Esophagus muscularis mucosa (tissue), 4 donors: ENCODE results near the gene SNCB. TPM values are rescaled to one million over a fixed set of nuclear protein-coding genes. Genes with fewer than 3 reads are reported as not detected.
A peak's percentile ranks its signal among the peaks of the same experiment; 100 is the strongest.

Source experiments
- DNase-seq: peaks from one replicate; pipeline ENCODE4 v3.0.0-alpha.2; 2017; ENCODE audit errors: extremely low spot score
- H3K27ac ChIP-seq, 4 donors: fragments of 200-600 bp; sonication (generic); replicated peaks in 1 of 4; 1 replicate in 3 of 4; 2 replicates in 1 of 4; pipeline ENCODE4 v1.5.1; 2016 to 2019; ENCODE audit warnings: mild to moderate bottlenecking in 1 of 4
- H3K27me3 ChIP-seq, 4 donors: fragments of 200-600 bp; sonication (generic); one replicate each; pipeline versions ENCODE4 v1.5.1 to v1.6.0; 2016 to 2019
- H3K36me3 ChIP-seq, 4 donors: fragments of 200-600 bp; sonication (generic); one replicate each; pipeline ENCODE4 v1.5.1; 2016 to 2019
- H3K4me1 ChIP-seq, 4 donors: fragments of 200-600 bp; sonication (generic); one replicate each; pipeline ENCODE4 v1.5.1; 2016 to 2019
- H3K4me3 ChIP-seq, 4 donors: fragments of 200-600 bp; sonication (generic); 1 replicate in 2 of 4; 2 replicates in 2 of 4; pipeline ENCODE4 v1.5.1; 2016 to 2019; ENCODE audit warnings: mild to moderate bottlenecking in 4 of 4, moderate library complexity in 1 of 4
- H3K9me3 ChIP-seq, 4 donors: fragments of 200-600 bp; sonication (generic); 1 replicate in 3 of 4; 2 replicates in 1 of 4; pipeline ENCODE4 v1.5.1; 2016 to 2019
- CTCF ChIP-seq, 3 experiments: fragments of 200-600 bp in 2 of 3; fragments of 450-650 bp in 1 of 3; sonication (generic) in 2 of 3; IDR thresholded peaks; one replicate each; pipeline ENCODE4 v1.5.1; 2017 to 2019; ENCODE audit warnings: antibody characterized with exemption in 3 of 3, mild to moderate bottlenecking in 2 of 3, moderate library complexity in 1 of 3
- EP300 ChIP-seq: sonication (generic); formaldehyde crosslinking; IDR thresholded peaks from one replicate; pipeline ENCODE4 v1.6.1; 2017; ENCODE audit warnings: antibody characterized with exemption
- POLR2A ChIP-seq: fragments of 450-650 bp; IDR thresholded peaks from one replicate; pipeline ENCODE4 v1.6.1; 2017; ENCODE audit warnings: antibody characterized with exemption, moderate library complexity, mild to moderate bottlenecking, low read depth
- POLR2AphosphoS5 ChIP-seq, 2 donors: sonication (generic); formaldehyde crosslinking; IDR thresholded peaks; one replicate each; pipeline ENCODE4 v1.6.1; 2017; ENCODE audit warnings: antibody characterized with exemption in 2 of 2
- WGBS: methylation state at CpG from one replicate; pipeline ENCODE4 v1.1.5; 2018; 5-methylcytosine and 5-hydroxymethylcytosine counted together
- intact Hi-C: fragments of 100-400 bp; cut with DNase I; formaldehyde crosslinking; loops from one replicate; pipeline ENCODE4 v1.15.1; 2023
- total RNA-seq, 4 donors: library from RNA; depleted of rRNA; stranded (reverse); fragments of >200 nt; gene quantifications; one replicate each; pipeline versions ENCODE4 v1.1.0 to v1.2.1, GENCODE V29; 2016

SNCB gene
- total RNA-seq, 4 donors from 2014 or later: not detected

DNA sequence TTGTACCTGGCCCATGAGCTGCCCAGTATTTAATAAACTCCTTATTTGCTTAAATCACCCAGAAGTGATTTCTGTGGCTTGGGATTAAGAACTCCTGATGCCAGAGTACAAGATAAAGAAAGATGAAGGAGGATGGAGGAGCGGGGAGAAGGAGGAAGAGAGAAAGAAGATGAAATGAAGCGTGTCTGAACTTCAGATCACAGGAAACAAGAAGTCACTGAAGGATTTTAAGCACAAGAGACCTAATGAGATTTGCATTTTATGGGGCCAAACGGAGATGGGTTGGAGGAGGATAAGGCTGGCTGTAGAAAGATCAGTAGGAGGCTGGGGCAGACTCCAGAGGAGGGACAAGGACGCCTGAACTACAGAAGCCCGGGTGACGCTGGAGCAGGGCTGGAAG, 3.3 kb upstream of the SNCB start:
- WGBS: 25% methylated on average over 6 of the region's 6 CpGs
- DNase-seq: no peak
- Histone ChIP-seq H3K27me3 (peaks cover 0 to 52% (median 21%) of the 10 kb centered on the region in 4 donors), H3K4me3 (no peak overlapping the region), H3K36me3 (no peaks in the 10 kb centered on the region), H3K4me1 (peaks cover 12 to 21% (median 19%) of the 10 kb centered on the region in 4 donors), H3K27ac (no peak overlapping the region), H3K9me3 (peaks cover 0 to 2% (median 0%) of the 10 kb centered on the region in 4 donors)
- no peak for TF ChIP-seq POLR2A
- TF ChIP-seq POLR2AphosphoS5 (IDR thresholded peaks at IDR 0.05): no peak
- TF ChIP-seq EP300: no peak
- no peak for TF ChIP-seq CTCF (IDR thresholded peaks at IDR 0.05)
- intact Hi-C loops: no loop called here

DNA sequence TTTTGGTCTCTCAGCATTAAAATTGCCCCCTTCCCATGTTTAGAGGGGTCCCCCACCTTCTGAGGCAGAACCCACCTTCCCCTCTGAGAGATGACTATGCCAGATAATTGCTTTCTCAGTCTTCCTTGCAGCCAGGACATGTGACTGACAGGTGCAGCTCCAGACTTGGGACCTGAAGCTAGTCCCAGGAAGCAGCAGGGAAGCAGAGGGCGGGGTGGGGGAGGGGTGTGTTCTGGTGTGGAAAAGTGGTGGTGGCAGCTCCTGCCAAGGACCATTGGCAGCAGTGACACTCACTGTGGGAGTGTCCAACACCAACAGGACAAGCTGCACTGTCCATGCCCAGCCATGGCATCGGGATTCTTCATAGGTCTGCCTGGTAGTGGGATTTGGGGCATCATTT, 2.4 kb upstream of the SNCB start:
- peaks cover 12 to 21% (median 19%) of the 10 kb centered on the region in 4 donors for H3K4me1 ChIP-seq
- TF ChIP-seq POLR2A (no peak), POLR2AphosphoS5 (IDR thresholded peaks at IDR 0.05) (no peak), CTCF (IDR thresholded peaks at IDR 0.05) (no peak), EP300 (no peak)
- intact Hi-C loops: no loop called here
- peaks cover 0 to 60% (median 28%) of the 10 kb centered on the region in 4 donors for H3K27me3 ChIP-seq
- no peak for DNase-seq
- no peaks in the 10 kb centered on the region for H3K36me3 ChIP-seq
- peaks cover 0 to 2% (median 0%) of the 10 kb centered on the region in 4 donors for H3K9me3 ChIP-seq
- 75% methylated on average over 1 of the region's 2 CpGs for WGBS
- no peak overlapping the region for H3K27ac ChIP-seq
- H3K4me3 ChIP-seq: no peak overlapping the region

DNA sequence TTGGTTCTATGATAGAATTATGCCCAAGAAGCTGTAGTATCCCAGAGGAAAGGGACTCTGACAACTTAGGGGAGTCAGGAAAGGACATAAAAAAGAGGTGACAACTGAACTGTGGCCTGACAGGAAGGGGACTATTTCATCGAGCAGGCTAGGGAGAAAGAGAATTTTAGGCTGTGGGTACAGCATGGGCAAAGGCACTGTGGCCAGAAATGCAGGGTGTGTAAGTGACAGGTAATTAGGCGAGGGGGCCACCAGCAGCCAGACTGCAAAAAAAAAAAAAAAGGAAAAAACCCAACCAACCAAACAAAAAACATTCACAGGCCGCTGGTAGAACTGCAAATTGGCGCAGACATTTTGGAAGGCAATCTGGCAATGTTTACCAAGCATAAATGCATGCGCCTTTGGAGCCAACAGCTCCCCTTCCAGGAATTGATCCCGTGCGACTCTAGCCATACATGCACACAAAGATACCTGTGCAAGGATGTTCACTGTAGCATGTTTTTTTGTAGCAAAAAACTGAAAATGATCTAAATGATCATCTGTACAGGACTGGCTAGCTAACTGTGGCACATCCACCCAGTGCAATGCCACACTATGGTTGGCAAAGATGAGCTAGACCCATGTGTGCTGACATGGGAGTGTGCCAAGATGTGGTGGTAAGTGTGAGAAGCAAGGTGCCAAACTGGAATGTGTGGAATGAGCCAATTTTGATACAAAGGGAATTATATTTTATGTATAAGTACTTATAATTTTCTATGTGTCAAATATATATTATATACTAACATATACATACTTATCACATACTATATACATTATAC, 1.3 kb upstream of the SNCB start:
- Histone ChIP-seq H3K36me3 (no peaks in the 10 kb centered on the region), H3K4me3 (no peak overlapping the region), H3K27ac (no peak overlapping the region), H3K27me3 (peaks cover 0 to 72% (median 37%) of the 10 kb centered on the region in 4 donors), H3K9me3 (peaks cover 0 to 2% (median 0%) of the 10 kb centered on the region in 4 donors), H3K4me1 (peaks cover 12 to 21% (median 19%) of the 10 kb centered on the region in 4 donors)
- DNase-seq: no peak
- intact Hi-C loops: no loop called here
- TF ChIP-seq CTCF (IDR thresholded peaks at IDR 0.05) (no peak), POLR2AphosphoS5 (IDR thresholded peaks at IDR 0.05) (no peak), POLR2A (no peak), EP300 (no peak)
- WGBS: 81% methylated on average over 7 of the region's 7 CpGs

GRCh38 chr5:176630681-176631222, 418 bp upstream of the SNCB start:
- 17% methylated on average over 20 of the region's 20 CpGs for WGBS
- intact Hi-C loops: no loop called here
- H3K27me3 ChIP-seq: peaks cover 0 to 80% (median 38%) of the 10 kb centered on the region in 4 donors
- TF ChIP-seq EP300 (no peak), CTCF (IDR thresholded peaks at IDR 0.05) (no peak), POLR2A (no peak), POLR2AphosphoS5 (IDR thresholded peaks at IDR 0.05) (no peak)
- no peak for DNase-seq
- no peak overlapping the region for H3K27ac ChIP-seq
- no peaks in the 10 kb centered on the region for H3K36me3 ChIP-seq
- H3K4me3 ChIP-seq: peak overlapping the region; percentile 41 to 45 (median 42)
- H3K9me3 ChIP-seq: peaks cover 0 to 2% (median 0%) of the 10 kb centered on the region in 4 donors
- peaks cover 12 to 21% (median 19%) of the 10 kb centered on the region in 4 donors for H3K4me1 ChIP-seq
